ENCODE measurements around the gene PHF1. TPM values are rescaled to one million over a fixed set of nuclear protein-coding genes. Genes with fewer than 3 reads are reported as not detected.

PHF1 gene
- 9.4 and 16.7 TPM in 2 replicates for total RNA-seq

GRCh38 chr6:33410711-33411631 lies at the start of gene PHF1:
Gene PHF1, plus strand, starts transcription at chr6:33411014. Its CDS starts 1,250 bp downstream, at chr6:33412264.

DNA sequence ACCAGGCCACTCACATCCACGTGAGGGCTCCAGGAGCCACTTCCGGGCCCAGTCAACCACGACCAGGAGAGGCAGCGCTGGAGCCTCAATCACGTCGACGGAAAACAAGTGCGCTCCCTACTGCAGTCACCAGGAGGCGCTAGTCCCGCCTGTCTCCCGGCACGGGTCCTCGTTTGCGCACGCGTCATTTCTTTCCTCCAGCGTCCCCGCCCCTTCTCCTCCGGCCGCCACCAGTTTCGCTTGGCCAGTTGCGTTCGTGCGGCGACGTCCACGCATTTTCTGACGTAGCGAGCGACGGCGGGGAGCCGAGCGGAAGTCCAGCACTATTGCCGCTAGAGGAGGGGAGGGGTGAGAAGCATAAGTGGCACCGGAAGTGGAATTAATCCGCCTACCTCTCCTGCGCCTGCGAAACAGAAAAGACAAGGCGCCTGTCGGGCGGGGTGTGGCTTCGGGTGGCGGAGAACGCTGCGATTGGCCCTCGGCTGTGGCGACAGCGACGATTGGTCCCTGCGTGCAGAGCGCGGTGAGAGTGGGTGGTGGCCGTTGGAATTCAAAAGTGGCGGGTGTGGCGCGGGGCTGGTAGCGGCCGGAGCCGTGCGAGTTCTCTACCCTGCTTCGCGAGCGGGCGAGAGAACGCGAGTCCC lies 19.4 kb upstream of the PHF1 start, which contains the start of gene KIFC1:
TSS of gene KIFC1 (plus strand) at position 546 of the 644 bp plus-strand sequence. CDS start 163 bp downstream, outside the sequence.

DNA sequence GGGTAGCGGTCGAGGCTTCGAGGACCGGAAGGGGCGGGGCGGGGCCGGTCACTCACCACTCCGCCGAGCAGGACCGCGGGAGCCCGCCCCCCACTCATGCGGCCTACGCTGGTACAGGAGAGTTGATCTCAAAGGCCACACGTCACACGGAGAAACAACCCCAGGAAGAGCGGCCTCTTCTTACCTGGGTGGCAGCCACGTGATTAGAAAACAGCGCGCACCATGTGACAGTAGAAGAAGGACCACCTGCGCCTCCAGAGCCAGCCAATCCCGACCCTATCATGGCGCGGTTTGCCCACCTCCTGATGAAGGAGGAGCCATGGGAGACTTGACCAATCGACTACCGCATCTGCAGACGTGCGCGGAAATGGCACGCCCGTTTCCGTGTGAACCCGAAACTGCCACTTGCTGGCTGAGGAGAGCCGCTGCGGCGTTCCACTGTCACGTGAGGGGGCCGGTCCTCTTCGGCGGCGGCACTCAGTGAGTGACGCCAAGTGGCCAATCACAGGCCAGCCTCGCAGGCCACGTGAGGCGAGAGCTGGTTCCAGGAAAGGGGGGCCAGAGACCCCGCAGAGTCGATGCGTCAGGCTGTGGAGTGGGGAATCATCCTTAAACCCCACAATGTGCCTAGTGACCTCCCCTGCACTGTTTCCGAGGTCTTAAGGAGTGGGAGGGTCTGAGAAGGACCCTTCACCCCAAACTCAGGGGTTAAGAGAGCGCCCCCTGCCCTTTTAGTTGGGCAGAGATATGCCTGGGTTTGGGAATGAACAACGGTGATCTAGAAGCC lies 7.3 kb downstream of the PHF1 start, which contains the start of gene CUTA:
TSS of gene CUTA (minus strand) at position 205 of the 787 bp plus-strand sequence. CDS start at position 98, 107 bp downstream.

GRCh38 chr6:33419580-33420490 lies 9.0 kb downstream of the PHF1 start, which contains the start of gene SYNGAP1:
Gene SYNGAP1, plus strand, starts transcription at chr6:33420065. Its CDS starts 200 bp downstream, at chr6:33420265.

DNA sequence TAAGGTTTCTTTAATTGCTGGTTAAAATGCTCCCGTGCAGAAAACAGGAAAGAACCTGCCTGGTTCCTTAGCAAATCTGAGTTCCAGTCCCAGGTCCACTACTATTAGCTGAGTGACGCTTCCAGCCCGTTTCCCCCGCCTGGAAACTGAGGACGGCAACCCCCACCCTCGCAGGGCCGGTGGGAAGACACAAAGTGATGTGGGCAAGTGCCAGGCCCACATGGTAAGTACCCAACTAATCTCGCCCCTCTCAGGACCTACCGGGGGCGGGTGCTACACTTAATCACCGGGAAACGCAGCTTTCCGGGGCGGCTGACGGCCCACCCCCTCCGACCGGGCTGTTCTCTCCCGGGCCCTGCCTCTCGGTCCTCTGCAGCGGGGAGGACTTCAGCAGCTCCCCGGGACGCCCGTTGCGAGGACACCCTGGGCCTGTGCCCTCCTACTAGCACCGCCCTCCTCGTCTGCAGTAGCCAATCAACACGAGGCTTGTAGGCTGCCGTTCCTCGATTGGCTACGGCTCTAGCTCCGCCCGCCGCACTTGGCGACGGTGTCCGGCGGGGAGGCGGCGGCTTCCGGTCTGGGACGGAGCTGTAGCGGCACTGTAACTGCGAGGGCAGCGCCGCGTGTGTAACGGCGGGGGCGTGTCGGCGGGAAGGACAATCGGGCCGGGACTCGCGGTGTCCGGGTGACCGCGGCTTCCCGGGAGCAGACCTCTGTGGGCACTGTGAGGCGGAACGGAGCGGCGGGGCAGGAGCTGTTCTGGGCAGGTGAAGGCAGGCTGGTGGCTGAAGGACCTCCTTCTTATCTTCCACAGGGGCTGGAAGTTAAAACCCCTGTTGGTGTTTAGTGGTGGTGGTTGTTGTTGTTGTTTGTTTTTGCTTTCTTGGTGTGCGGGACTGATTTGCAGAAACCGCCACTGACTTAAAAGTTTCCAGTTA lies 43.5 kb downstream of the PHF1 start, which contains the start of gene ZBTB9:
TSS of gene ZBTB9 (plus strand) at position 568 of the 938 bp plus-strand sequence. CDS start 525 bp downstream, outside the sequence.

Other genes starting within 250 kb of the PHF1 start
- gene COL11A2, start 218.5 kb upstream of the PHF1 start, total RNA-seq = 0.16 and 0.38 TPM in 2 replicates
- gene RXRB, start 210.3 kb upstream of the PHF1 start, total RNA-seq = 15.4 and 26.1 TPM in 2 replicates
- gene SLC39A7, start 210.1 kb upstream of the PHF1 start, total RNA-seq = 72.4 and 109 TPM in 2 replicates
- gene HSD17B8, start 206.4 kb upstream of the PHF1 start, total RNA-seq = 8.1 and 11.0 TPM in 2 replicates
- 21.0 and 31.4 TPM in 2 replicates for gene RING1, start 202.5 kb upstream of the PHF1 start, total RNA-seq
- 27.5 and 44.3 TPM in 2 replicates for gene VPS52, start 139.1 kb upstream of the PHF1 start, total RNA-seq
- 3,373 and 4,771 TPM in 2 replicates for gene RPS18, start 138.9 kb upstream of the PHF1 start, total RNA-seq
- gene B3GALT4, start 133.9 kb upstream of the PHF1 start, total RNA-seq = 4.8 and 10.0 TPM in 2 replicates
- 59.7 and 74.5 TPM in 2 replicates for gene WDR46, start 121.8 kb upstream of the PHF1 start, total RNA-seq
- 34.9 and 35.5 TPM in 2 replicates for gene PFDN6, start 121.4 kb upstream of the PHF1 start, total RNA-seq
- gene RGL2, start 112.1 kb upstream of the PHF1 start, total RNA-seq = 39.8 and 52.5 TPM in 2 replicates
- 67.3 and 138 TPM in 2 replicates for gene TAPBP, start 96.9 kb upstream of the PHF1 start, total RNA-seq
- gene ZBTB22, start 93.3 kb upstream of the PHF1 start, total RNA-seq = 13.4 and 21.8 TPM in 2 replicates
- 43.7 and 69.9 TPM in 2 replicates for gene DAXX, start 88.1 kb upstream of the PHF1 start, total RNA-seq
- 14.0 and 25.6 TPM in 2 replicates for gene KIFC1, start 19.2 kb upstream of the PHF1 start, total RNA-seq
- 52.1 and 53.3 TPM in 2 replicates for gene CUTA, start 7.1 kb downstream of the PHF1 start, total RNA-seq
- gene SYNGAP1, start 9.1 kb downstream of the PHF1 start, total RNA-seq = 1.5 and 2.6 TPM in 2 replicates
- gene ZBTB9, start 43.6 kb downstream of the PHF1 start, total RNA-seq = 5.7 and 8.3 TPM in 2 replicates
- gene BAK1, start 169.3 kb downstream of the PHF1 start, total RNA-seq = 16.5 and 21.7 TPM in 2 replicates
- 29.8 and 32.3 TPM in 2 replicates for gene ITPR3, start 210.3 kb downstream of the PHF1 start, total RNA-seq